Lung (tissue), 12 donors: ENCODE measurements around the gene EIF3M. TPM values are rescaled to one million over a fixed set of nuclear protein-coding genes. Genes with fewer than 3 reads are reported as not detected.

Experiments
- ATAC-seq: fragments of 200-7000 bp; cut with Tn5 transposase; one replicate; pipeline ENCODE4 v1.9.1; 2020; ENCODE audit warnings: moderate number of reproducible peaks; ENCODE audit not compliant: insufficient read depth, low FRiP score
- DNase-seq, 3 donors: peaks; one replicate each; pipeline ENCODE4 v3.0.0-alpha.2; 2013 to 2017
- H3K27ac ChIP-seq, 2 donors: one replicate each; pipeline ENCODE4 v1.5.1; 2013; ENCODE audit warnings: mild to moderate bottlenecking in 2 of 2, moderate library complexity in 2 of 2, control low read depth in 1 of 2, inconsistent platforms in 1 of 2, low read depth in 1 of 2, low read length in 1 of 2
- H3K27me3 ChIP-seq, 3 donors: one replicate each; pipeline ENCODE4 v1.5.1; 2013; ENCODE audit warnings: low read length in 2 of 3; ENCODE audit not compliant: control insufficient read depth in 3 of 3, insufficient read depth in 3 of 3
- H3K36me3 ChIP-seq, 4 donors: one replicate each; pipeline ENCODE4 v1.5.1; 2013; ENCODE audit warnings: low read length in 4 of 4, mild to moderate bottlenecking in 1 of 4, moderate library complexity in 1 of 4; ENCODE audit not compliant: control insufficient read depth in 4 of 4, insufficient read depth in 4 of 4
- H3K4me1 ChIP-seq, 5 donors: one replicate each; pipeline ENCODE4 v1.5.1; 2013; ENCODE audit warnings: low read length in 5 of 5, mild to moderate bottlenecking in 2 of 5, moderate library complexity in 1 of 5; ENCODE audit not compliant: control insufficient read depth in 5 of 5, insufficient read depth in 5 of 5
- H3K4me3 ChIP-seq: one replicate; pipeline ENCODE4 v1.5.1; 2013; ENCODE audit warnings: mild to moderate bottlenecking, control low read depth, moderate library complexity
- H3K9ac ChIP-seq, 2 donors: one replicate each; pipeline ENCODE4 v1.5.1; 2013; ENCODE audit warnings: low read length in 2 of 2, control low read depth in 1 of 2; ENCODE audit not compliant: insufficient read depth in 1 of 2
- H3K9me3 ChIP-seq, 4 donors: one replicate each; pipeline ENCODE4 v1.5.1; 2013; ENCODE audit warnings: low read length in 3 of 4, mild to moderate bottlenecking in 1 of 4, moderate library complexity in 1 of 4; ENCODE audit not compliant: control insufficient read depth in 4 of 4, insufficient read depth in 3 of 4
- WGBS, 2 donors: extraction: QIAGEN DNeasy Blood & Tissue Kit; methylation state at CpG; one replicate each; pipeline ENCODE4 v1.1.7; 2013; 5-methylcytosine and 5-hydroxymethylcytosine counted together
- polyA plus RNA-seq, 2 donors: library from polyadenylated mRNA; stranded (reverse); fragments of 200-250 nt; gene quantifications; one replicate each; pipeline ENCODE4 v1.2.1, GENCODE V29; 2013
- total RNA-seq, 2 donors: library from RNA; depleted of rRNA in 1 of 2; stranded (reverse); fragments of >200 nt in 1 of 2; gene quantifications; one replicate each; pipeline ENCODE4 v1.2.1, GENCODE V29; 2014 to 2021
- TF ChIP-seq, protein P1 (sequence below): IDR thresholded peaks from 2 replicates; pipeline ENCODE4 v1.5.1; 2012; ENCODE audit warnings: mild to moderate bottlenecking; ENCODE audit errors: control extremely low read depth, extremely low read depth
- donor health status: control.
- donor health status: control.
- donor health status: Bipolar disorder and iron deficiency.
- donor health status: healthy.
- donor health status: DM: yes; HTN: yes; CAD: no.

Gene EIF3M
- total and polyA plus RNA-seq, 4 donors, result 168 to 247 (median 208) TPM

- no peaks in the 10 kb centered on the region for H3K9me3 ChIP-seq
- peaks cover 0 to 4% (median 0%) of the 10 kb centered on the region in 5 donors for H3K4me1 ChIP-seq
- TF ChIP-seq, protein P1, sequence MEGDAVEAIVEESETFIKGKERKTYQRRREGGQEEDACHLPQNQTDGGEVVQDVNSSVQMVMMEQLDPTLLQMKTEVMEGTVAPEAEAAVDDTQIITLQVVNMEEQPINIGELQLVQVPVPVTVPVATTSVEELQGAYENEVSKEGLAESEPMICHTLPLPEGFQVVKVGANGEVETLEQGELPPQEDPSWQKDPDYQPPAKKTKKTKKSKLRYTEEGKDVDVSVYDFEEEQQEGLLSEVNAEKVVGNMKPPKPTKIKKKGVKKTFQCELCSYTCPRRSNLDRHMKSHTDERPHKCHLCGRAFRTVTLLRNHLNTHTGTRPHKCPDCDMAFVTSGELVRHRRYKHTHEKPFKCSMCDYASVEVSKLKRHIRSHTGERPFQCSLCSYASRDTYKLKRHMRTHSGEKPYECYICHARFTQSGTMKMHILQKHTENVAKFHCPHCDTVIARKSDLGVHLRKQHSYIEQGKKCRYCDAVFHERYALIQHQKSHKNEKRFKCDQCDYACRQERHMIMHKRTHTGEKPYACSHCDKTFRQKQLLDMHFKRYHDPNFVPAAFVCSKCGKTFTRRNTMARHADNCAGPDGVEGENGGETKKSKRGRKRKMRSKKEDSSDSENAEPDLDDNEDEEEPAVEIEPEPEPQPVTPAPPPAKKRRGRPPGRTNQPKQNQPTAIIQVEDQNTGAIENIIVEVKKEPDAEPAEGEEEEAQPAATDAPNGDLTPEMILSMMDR, result no peak
- ATAC-seq, result no peak
- DNase-seq, result no peak
- no peak overlapping the region for H3K27ac ChIP-seq
- H3K27me3 ChIP-seq, result no peaks in the 10 kb centered on the region
- no peak overlapping the region for H3K9ac ChIP-seq
- H3K36me3 ChIP-seq, result no peaks in the 10 kb centered on the region
- 94 to 97% methylated on average over 1 of the region's 1 CpG for WGBS, 2 donors
- no peak overlapping the region for H3K4me3 ChIP-seq
Measured at GRCh38 chr11:32567154-32567553, 16.5 kb upstream of the EIF3M start.

DNA sequence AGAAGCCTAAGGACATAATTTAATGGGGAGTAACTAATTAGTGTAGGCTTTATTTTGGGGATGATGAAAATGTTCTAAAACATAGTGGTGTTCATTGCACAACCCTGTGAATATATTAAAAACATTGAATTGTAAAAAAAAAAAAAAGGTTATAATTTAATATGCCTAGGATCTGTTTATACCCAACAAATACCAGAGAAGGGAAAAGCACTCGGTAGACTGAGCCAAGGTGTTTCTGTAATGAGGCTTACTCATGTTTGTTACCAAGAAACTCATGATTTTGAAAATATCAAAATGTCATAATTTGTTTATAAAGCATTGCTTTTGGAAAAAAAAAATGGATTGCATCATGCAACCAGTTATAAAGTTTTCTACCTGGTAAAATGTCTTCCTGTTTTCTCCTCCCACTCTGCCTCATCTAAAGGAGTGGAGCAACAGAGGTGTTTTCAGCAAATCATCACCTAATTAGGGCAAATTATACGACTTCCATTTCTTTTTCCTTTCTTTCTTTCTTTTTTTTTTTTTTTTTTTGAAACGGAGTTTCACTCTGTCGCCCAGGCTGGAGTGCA lies 14.2 kb upstream of the EIF3M start:
- no peak overlapping the region for H3K9ac ChIP-seq
- no peaks in the 10 kb centered on the region for H3K36me3 ChIP-seq
- H3K27ac ChIP-seq, result no peak overlapping the region
- 67 to 73% methylated on average over 4 of the region's 4 CpGs for WGBS, 2 donors
- no peaks in the 10 kb centered on the region for H3K9me3 ChIP-seq
- no peaks in the 10 kb centered on the region for H3K4me1 ChIP-seq
- ATAC-seq, result no peak
- no peak for DNase-seq
- TF ChIP-seq, protein P1, result no peak
- H3K4me3 ChIP-seq, result no peak overlapping the region
- H3K27me3 ChIP-seq, result no peaks in the 10 kb centered on the region

- Histone ChIP-seq H3K9ac (no peak overlapping the region), H3K27ac (no peak overlapping the region), H3K9me3 (peaks cover 0 to 3% (median 0%) of the 10 kb centered on the region in 4 donors), H3K27me3 (no peaks in the 10 kb centered on the region), H3K36me3 (no peaks in the 10 kb centered on the region), H3K4me1 (no peaks in the 10 kb centered on the region), H3K4me3 (no peak overlapping the region)
- TF ChIP-seq, protein P1, result no peak
- ATAC-seq, result no peak
- WGBS, 2 donors, result 55 to 69% methylated on average over 10 of the region's 10 CpGs
- DNase-seq, result no peak
Measured at GRCh38 chr11:32571039-32571438, 12.6 kb upstream of the EIF3M start.

DNA sequence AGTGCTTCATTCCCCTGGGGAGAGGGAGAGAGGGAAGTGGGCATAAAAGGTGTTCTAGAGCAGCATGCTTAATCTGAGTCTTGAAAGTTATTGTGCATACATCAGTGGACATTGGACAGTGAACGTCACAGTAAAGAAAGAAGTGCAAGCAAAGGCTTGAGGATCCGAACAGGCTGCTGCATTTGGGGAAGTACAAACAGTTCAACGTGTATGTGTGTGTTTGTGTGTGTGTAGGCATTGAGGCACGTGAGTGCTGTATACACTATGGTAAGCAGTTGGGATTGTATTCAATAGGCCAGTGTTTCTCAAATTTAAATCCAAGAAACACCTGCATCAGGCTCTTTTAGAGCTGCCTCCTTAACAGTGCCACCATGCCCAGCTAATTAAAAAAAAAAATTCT lies 10.4 kb upstream of the EIF3M start:
- no peak for ATAC-seq
- TF ChIP-seq, protein P1, result no peak
- Histone ChIP-seq H3K4me3 (no peak overlapping the region), H3K9ac (no peak overlapping the region), H3K27ac (no peak overlapping the region), H3K36me3 (no peaks in the 10 kb centered on the region), H3K27me3 (peaks cover 0 to 4% (median 2%) of the 10 kb centered on the region in 3 donors), H3K9me3 (peaks cover 0 to 3% (median 0%) of the 10 kb centered on the region in 4 donors), H3K4me1 (no peaks in the 10 kb centered on the region)
- 51 to 62% methylated on average over 4 of the region's 4 CpGs for WGBS, 2 donors
- no peak for DNase-seq
